ENCODE data around the gene VSIG10. TPM values are rescaled to one million over a fixed set of nuclear protein-coding genes. Genes with fewer than 3 reads are reported as not detected.
"Not testable (repeated sequence)": the region's sequence is repeated elsewhere in the genome, so short reads cannot be mapped to it uniquely, and the experiment has no call there.

The VSIG10 gene
- total RNA-seq, 1 donor from 2014 or later = 9.6 TPM

GRCh38 chr12:118129436-118129835 lies 25.6 kb upstream of the VSIG10 start:
- H3K27ac Mint-ChIP-seq; intact Hi-C loops (cut with micrococcal nuclease): not testable (repeated sequence)

GRCh38 chr12:118127867-118128266 lies 24.1 kb upstream of the VSIG10 start:
- H3K9me3 Mint-ChIP-seq = no peaks in the 10 kb centered on the region

More at GRCh38 chr12:118129436-118129835, 25.6 kb upstream of the VSIG10 start:
- not testable (repeated sequence) for H3K36me3 Mint-ChIP-seq (ENCODE audit: low read depth); H3K9me3 Mint-ChIP-seq; H3K4me3 Mint-ChIP-seq (ENCODE audit: low read depth); H3K27me3 Mint-ChIP-seq (ENCODE audit: low read depth); DNase-seq (ENCODE audit: low spot score); H3K4me1 Mint-ChIP-seq (ENCODE audit: low read depth)

GRCh38 chr12:118126119-118126757 lies 22.4 kb upstream of the VSIG10 start:
- H3K27me3 Mint-ChIP-seq (ENCODE audit: low read depth) = no peaks in the 10 kb centered on the region
- no peaks in the 10 kb centered on the region for H3K36me3 Mint-ChIP-seq (ENCODE audit: low read depth)
- intact Hi-C loops (cut with micrococcal nuclease) = no loop called here
- no peaks in the 10 kb centered on the region for H3K4me1 Mint-ChIP-seq (ENCODE audit: low read depth)
- no peak overlapping the region for H3K27ac Mint-ChIP-seq
- no peak for DNase-seq (ENCODE audit: low spot score)
- H3K9me3 Mint-ChIP-seq = no peaks in the 10 kb centered on the region
- H3K4me3 Mint-ChIP-seq (ENCODE audit: low read depth) = no peak overlapping the region

More at GRCh38 chr12:118127867-118128266, 24.1 kb upstream of the VSIG10 start:
- Mint-ChIP-seq H3K36me3 (ENCODE audit: low read depth) (no peaks in the 10 kb centered on the region), H3K4me1 (ENCODE audit: low read depth) (peaks cover 4% of the 10 kb centered on the region), H3K27ac (no peak overlapping the region), H3K4me3 (ENCODE audit: low read depth) (no peak overlapping the region), H3K27me3 (ENCODE audit: low read depth) (no peaks in the 10 kb centered on the region)
- no peak for DNase-seq (ENCODE audit: low spot score)
- intact Hi-C loops (cut with micrococcal nuclease) = no loop called here

GRCh38 chr12:118125743-118126118 lies 21.9 kb upstream of the VSIG10 start:
- peaks cover 3% of the 10 kb centered on the region for H3K4me1 Mint-ChIP-seq (ENCODE audit: low read depth)
- DNase-seq (ENCODE audit: low spot score) = no peak
- no peaks in the 10 kb centered on the region for H3K27me3 Mint-ChIP-seq (ENCODE audit: low read depth)
- intact Hi-C loops (cut with micrococcal nuclease) = no loop called here
- no peaks in the 10 kb centered on the region for H3K36me3 Mint-ChIP-seq (ENCODE audit: low read depth)
- no peaks in the 10 kb centered on the region for H3K9me3 Mint-ChIP-seq
- no peak overlapping the region for H3K4me3 Mint-ChIP-seq (ENCODE audit: low read depth)
- H3K27ac Mint-ChIP-seq = no peak overlapping the region

- Mint-ChIP-seq H3K27ac (no peak overlapping the region), H3K36me3 (ENCODE audit: low read depth) (no peaks in the 10 kb centered on the region), H3K27me3 (ENCODE audit: low read depth) (no peaks in the 10 kb centered on the region), H3K4me1 (ENCODE audit: low read depth) (peaks cover 8% of the 10 kb centered on the region), H3K4me3 (ENCODE audit: low read depth) (no peak overlapping the region), H3K9me3 (no peaks in the 10 kb centered on the region)
- intact Hi-C loops (cut with micrococcal nuclease) = loop anchor here (5.0 kb wide), 2 partner anchors 58 to 247 kb away; no protein-coding TSS in a partner anchor
- DNase-seq (ENCODE audit: low spot score) = no peak
These were observed 20.6 kb upstream of the VSIG10 start for GRCh38 chr12:118124333-118124874.

GRCh38 chr12:118122264-118122663 lies 18.5 kb upstream of the VSIG10 start:
- intact Hi-C loops (cut with micrococcal nuclease) = loop anchor here (5.0 kb wide), 2 partner anchors 60 to 245 kb away; no protein-coding TSS in a partner anchor
- peaks cover 8% of the 10 kb centered on the region for H3K4me1 Mint-ChIP-seq (ENCODE audit: low read depth)
- H3K36me3 Mint-ChIP-seq (ENCODE audit: low read depth) = no peaks in the 10 kb centered on the region
- no peak for DNase-seq (ENCODE audit: low spot score)
- H3K27ac Mint-ChIP-seq = no peak overlapping the region
- no peaks in the 10 kb centered on the region for H3K27me3 Mint-ChIP-seq (ENCODE audit: low read depth)
- H3K9me3 Mint-ChIP-seq = no peaks in the 10 kb centered on the region
- no peak overlapping the region for H3K4me3 Mint-ChIP-seq (ENCODE audit: low read depth)

GRCh38 chr12:118120579-118121363 lies 17.0 kb upstream of the VSIG10 start:
- Mint-ChIP-seq H3K27ac (peak overlapping the region; percentile 21), H3K27me3 (ENCODE audit: low read depth) (no peaks in the 10 kb centered on the region), H3K9me3 (no peaks in the 10 kb centered on the region), H3K4me3 (ENCODE audit: low read depth) (no peak overlapping the region), H3K36me3 (ENCODE audit: low read depth) (no peaks in the 10 kb centered on the region), H3K4me1 (ENCODE audit: low read depth) (peaks cover 8% of the 10 kb centered on the region)
- DNase-seq (ENCODE audit: low spot score) = peak; percentile 36
- intact Hi-C loops (cut with micrococcal nuclease) = loop anchor here (1.0 to 5.0 kb wide), 4 partner anchors 16 to 256 kb away; partner anchors contain the start of genes PEBP1 and SUDS3

GRCh38 chr12:118119449-118119879 lies 15.7 kb upstream of the VSIG10 start:
- no peak overlapping the region for H3K4me3 Mint-ChIP-seq (ENCODE audit: low read depth)

GRCh38 chr12:118109088-118109487 lies 5.3 kb upstream of the VSIG10 start:
- no peak overlapping the region for H3K4me3 Mint-ChIP-seq (ENCODE audit: low read depth)
- H3K9me3 Mint-ChIP-seq = no peaks in the 10 kb centered on the region
- intact Hi-C loops (cut with micrococcal nuclease) = no loop called here
- no peaks in the 10 kb centered on the region for H3K36me3 Mint-ChIP-seq (ENCODE audit: low read depth)
- H3K4me1 Mint-ChIP-seq (ENCODE audit: low read depth) = peaks cover 3% of the 10 kb centered on the region
- peaks cover 3% of the 10 kb centered on the region for H3K27me3 Mint-ChIP-seq (ENCODE audit: low read depth)
- no peak for DNase-seq (ENCODE audit: low spot score)
- H3K27ac Mint-ChIP-seq = no peak overlapping the region

More at GRCh38 chr12:118119449-118119879, 15.7 kb upstream of the VSIG10 start:
- Mint-ChIP-seq H3K4me1 (ENCODE audit: low read depth) (peaks cover 8% of the 10 kb centered on the region), H3K27ac (no peak overlapping the region), H3K9me3 (no peaks in the 10 kb centered on the region), H3K27me3 (ENCODE audit: low read depth) (no peaks in the 10 kb centered on the region), H3K36me3 (ENCODE audit: low read depth) (no peaks in the 10 kb centered on the region)
- intact Hi-C loops (cut with micrococcal nuclease) = no loop called here
- no peak for DNase-seq (ENCODE audit: low spot score)

- Mint-ChIP-seq H3K9me3 (no peaks in the 10 kb centered on the region), H3K36me3 (ENCODE audit: low read depth) (no peaks in the 10 kb centered on the region)
- intact Hi-C loops (cut with micrococcal nuclease) = no loop called here
These were observed 3.9 kb upstream of the VSIG10 start for GRCh38 chr12:118107694-118108093.

GRCh38 chr12:118107011-118107410 lies 3.2 kb upstream of the VSIG10 start:
- Mint-ChIP-seq H3K36me3 (ENCODE audit: low read depth) (no peaks in the 10 kb centered on the region), H3K27ac (no peak overlapping the region), H3K9me3 (no peaks in the 10 kb centered on the region), H3K27me3 (ENCODE audit: low read depth) (peaks cover 11% of the 10 kb centered on the region), H3K4me3 (ENCODE audit: low read depth) (no peak overlapping the region), H3K4me1 (ENCODE audit: low read depth) (peaks cover 6% of the 10 kb centered on the region)
- DNase-seq (ENCODE audit: low spot score) = no peak
- intact Hi-C loops (cut with micrococcal nuclease) = no loop called here

More at GRCh38 chr12:118107694-118108093, 3.9 kb upstream of the VSIG10 start:
- H3K27ac Mint-ChIP-seq = no peak overlapping the region
- H3K4me3 Mint-ChIP-seq (ENCODE audit: low read depth) = no peak overlapping the region
- peaks cover 7% of the 10 kb centered on the region for H3K27me3 Mint-ChIP-seq (ENCODE audit: low read depth)
- peaks cover 6% of the 10 kb centered on the region for H3K4me1 Mint-ChIP-seq (ENCODE audit: low read depth)
- no peak for DNase-seq (ENCODE audit: low spot score)

- DNase-seq (ENCODE audit: low spot score) = no peak
- intact Hi-C loops (cut with micrococcal nuclease) = loop anchor here (5.0 kb wide), 1 partner anchor 41 kb away; the partner anchor contains the start of gene WSB2
- no peaks in the 10 kb centered on the region for H3K9me3 Mint-ChIP-seq
- H3K4me1 Mint-ChIP-seq (ENCODE audit: low read depth) = peaks cover 6% of the 10 kb centered on the region
- H3K27ac Mint-ChIP-seq = no peak overlapping the region
- H3K36me3 Mint-ChIP-seq (ENCODE audit: low read depth) = no peaks in the 10 kb centered on the region
- H3K27me3 Mint-ChIP-seq (ENCODE audit: low read depth) = peaks cover 21% of the 10 kb centered on the region
- peak overlapping the region; percentile 91 for H3K4me3 Mint-ChIP-seq (ENCODE audit: low read depth)
These were observed 610 bp downstream of the VSIG10 start for GRCh38 chr12:118103201-118103600.

Data from activated T-helper 2 cell treated with anti-CD3 and anti-CD28 coated beads, Interferon-gamma antibody, Interleukin-2, Interleukin-4, amounts not matched to agents 10 μg/mL and 5 μg/mL and 100 μg/mL, durations not matched to agents 14 hours and 24 hours and 36 hours (primary cell).